Naive B cell (primary cell): ENCODE results near the gene EDIL3. TPM values are rescaled to one million over a fixed set of nuclear protein-coding genes. Genes with fewer than 3 reads are reported as not detected.
"Not testable (repeated sequence)": the region's sequence is repeated elsewhere in the genome, so short reads cannot be mapped to it uniquely, and the experiment has no call there.

Experiments
- ATAC-seq, 2 donors: fragments of 150-1000 bp; cut with Tn5 transposase; 2 replicates each; pipeline ENCODE4 v1.10.0; 2021; ENCODE audit warnings: low read depth in 2 of 2, mild to moderate bottlenecking in 2 of 2, moderate library complexity in 2 of 2
- DNase-seq: peaks from one replicate; pipeline ENCODE4 v3.0.0; 2022
- H3K27ac Mint-ChIP-seq, 6 donors: one replicate each; pipeline ENCODE4 v1.8.0; 2020 to 2022; ENCODE audit warnings: mild to moderate bottlenecking in 6 of 6, mixed read lengths in 6 of 6, moderate library complexity in 5 of 6, inconsistent platforms in 2 of 6
- H3K27me3 Mint-ChIP-seq, 3 donors: one replicate each; pipeline ENCODE4 v1.8.0; 2021 to 2022; ENCODE audit warnings: mixed read lengths in 3 of 3, mild to moderate bottlenecking in 1 of 3
- H3K36me3 Mint-ChIP-seq, 2 donors: one replicate each; pipeline ENCODE4 v1.8.0; 2020 to 2022; ENCODE audit warnings: mixed read lengths in 2 of 2, inconsistent platforms in 1 of 2, mild to moderate bottlenecking in 1 of 2
- H3K4me1 Mint-ChIP-seq, 3 donors: one replicate each; pipeline ENCODE4 v1.8.0; 2020 to 2022; ENCODE audit warnings: mixed read lengths in 3 of 3, inconsistent platforms in 1 of 3, mild to moderate bottlenecking in 1 of 3, moderate library complexity in 1 of 3
- H3K4me3 Mint-ChIP-seq, 8 donors: one replicate each; pipeline ENCODE4 v1.8.0; 2020 to 2022; ENCODE audit warnings: mild to moderate bottlenecking in 8 of 8, mixed read lengths in 8 of 8, moderate library complexity in 8 of 8, inconsistent platforms in 2 of 8
- H3K9me3 Mint-ChIP-seq, 7 donors: one replicate each; pipeline ENCODE4 v1.8.0; 2020 to 2022; ENCODE audit warnings: mixed read lengths in 7 of 7, mild to moderate bottlenecking in 5 of 7, inconsistent platforms in 2 of 7, moderate library complexity in 1 of 7
- polyA plus RNA-seq, 6 donors: library from polyadenylated mRNA; unstranded; fragments of 300-500 nt; fragmentation: Illumina TruSeq; gene quantifications; one replicate each; pipeline ENCODE4 v1.2.3, GENCODE V29; 2021; ENCODE audit warnings: low read depth in 6 of 6

The EDIL3 gene
- polyA plus RNA-seq, 6 donors from 2014 or later = not detected

DNA sequence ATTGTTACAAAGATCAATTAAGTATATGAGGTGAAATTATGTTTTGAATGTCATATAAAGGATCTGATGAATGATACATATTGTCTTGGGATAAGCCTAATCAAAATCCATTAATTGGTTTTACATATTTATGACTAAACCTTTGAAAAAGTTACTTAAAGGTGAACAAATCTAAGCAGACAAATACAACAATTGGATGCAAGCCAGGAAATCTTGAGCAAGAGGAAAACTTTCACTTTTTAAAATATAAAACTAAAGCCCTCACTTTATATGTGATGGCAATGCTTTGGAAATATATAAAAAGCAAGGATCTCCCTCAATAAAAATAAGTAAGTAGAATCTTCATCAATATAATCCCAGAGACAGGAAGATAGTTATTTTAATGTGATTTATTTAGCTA is 80.1 kb downstream of the EDIL3 start:
- ATAC-seq (no peak), DNase-seq (no peak)
- Mint-ChIP-seq H3K36me3 (no peaks in the 10 kb centered on the region), H3K27me3 (no peaks in the 10 kb centered on the region), H3K4me3 (no peak overlapping the region), H3K9me3 (peaks cover 0 to 7% (median 0%) of the 10 kb centered on the region in 7 donors), H3K4me1 (no peaks in the 10 kb centered on the region), H3K27ac (no peak overlapping the region)

DNA sequence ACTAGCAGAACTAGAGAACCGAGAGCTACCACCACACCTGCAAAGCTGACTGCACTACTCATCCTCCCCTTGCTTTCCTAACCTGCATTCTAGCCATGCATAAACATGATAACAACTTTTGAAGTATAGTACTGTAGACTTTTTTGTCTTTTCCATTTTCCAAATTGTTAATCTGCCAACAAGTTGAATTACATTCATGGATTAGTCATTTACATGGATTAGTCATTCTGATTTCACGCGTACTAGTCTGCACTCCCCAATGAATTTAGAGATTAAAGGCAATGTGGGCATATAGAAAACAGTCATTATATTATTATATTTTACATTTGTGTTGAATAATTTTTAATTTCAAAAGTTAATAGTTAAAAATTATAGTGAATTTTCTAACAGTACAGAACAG is 81.4 kb downstream of the EDIL3 start:
- H3K36me3 Mint-ChIP-seq = no peaks in the 10 kb centered on the region
- H3K9me3 Mint-ChIP-seq = peaks cover 0 to 11% (median 0%) of the 10 kb centered on the region in 7 donors
- DNase-seq (no peak), ATAC-seq (no peak)
- H3K4me1 Mint-ChIP-seq = no peaks in the 10 kb centered on the region
- H3K4me3 Mint-ChIP-seq = no peak overlapping the region
- no peaks in the 10 kb centered on the region for H3K27me3 Mint-ChIP-seq
- H3K27ac Mint-ChIP-seq = no peak overlapping the region

DNA sequence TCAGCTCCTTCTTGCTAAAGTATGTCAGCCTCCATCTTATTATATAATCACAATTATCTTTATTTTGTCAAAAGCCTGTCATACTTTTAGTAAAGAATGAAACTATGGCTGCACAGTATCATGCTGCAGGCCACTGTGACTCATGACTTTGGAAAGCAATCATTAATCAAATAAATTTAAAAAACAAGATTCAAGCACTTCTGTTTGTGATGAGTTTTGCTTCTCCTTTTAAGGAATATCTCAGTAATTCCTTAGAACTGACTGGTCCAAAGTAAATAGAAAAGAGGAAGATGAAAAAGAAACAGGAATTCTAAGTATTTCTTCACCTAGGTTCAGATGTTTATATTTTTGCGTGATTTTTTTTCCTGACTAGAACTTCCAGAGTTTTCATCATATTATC is 83.1 kb downstream of the EDIL3 start:
- no peaks in the 10 kb centered on the region for H3K36me3 Mint-ChIP-seq

DNA sequence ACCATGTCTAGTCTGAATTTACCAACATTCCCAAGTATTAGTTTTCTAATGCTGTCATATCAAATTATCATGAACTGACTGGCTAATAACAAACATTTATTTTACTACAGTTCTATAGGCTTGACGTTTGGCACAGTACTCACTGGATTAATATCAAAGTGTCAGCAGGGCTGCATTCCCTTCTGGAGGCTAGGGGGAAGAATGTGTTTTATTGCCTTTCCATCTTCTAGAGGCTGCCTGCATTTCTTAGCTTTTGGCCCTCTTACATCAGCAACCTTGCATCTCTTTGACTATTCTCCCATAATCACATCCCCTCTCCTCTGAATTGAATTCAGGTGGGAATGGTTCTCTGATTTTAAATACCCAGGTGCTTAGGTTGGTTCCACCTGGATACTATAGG is 84.7 kb downstream of the EDIL3 start:
- H3K4me3 Mint-ChIP-seq = no peak overlapping the region
- no peaks in the 10 kb centered on the region for H3K27me3 Mint-ChIP-seq
- no peak overlapping the region for H3K27ac Mint-ChIP-seq
- H3K9me3 Mint-ChIP-seq = peaks cover 0 to 7% (median 3%) of the 10 kb centered on the region in 7 donors
- H3K36me3 Mint-ChIP-seq = no peaks in the 10 kb centered on the region
- no peaks in the 10 kb centered on the region for H3K4me1 Mint-ChIP-seq
- DNase-seq = no peak
- ATAC-seq = no peak

More for the DNA sequence above, 83.1 kb downstream of the EDIL3 start:
- H3K4me3 Mint-ChIP-seq = no peak overlapping the region
- no peak overlapping the region for H3K27ac Mint-ChIP-seq
- H3K9me3 Mint-ChIP-seq = peaks cover 0 to 7% (median 3%) of the 10 kb centered on the region in 7 donors
- ATAC-seq = no peak
- DNase-seq = no peak
- no peaks in the 10 kb centered on the region for H3K4me1 Mint-ChIP-seq
- H3K27me3 Mint-ChIP-seq = no peaks in the 10 kb centered on the region

DNA sequence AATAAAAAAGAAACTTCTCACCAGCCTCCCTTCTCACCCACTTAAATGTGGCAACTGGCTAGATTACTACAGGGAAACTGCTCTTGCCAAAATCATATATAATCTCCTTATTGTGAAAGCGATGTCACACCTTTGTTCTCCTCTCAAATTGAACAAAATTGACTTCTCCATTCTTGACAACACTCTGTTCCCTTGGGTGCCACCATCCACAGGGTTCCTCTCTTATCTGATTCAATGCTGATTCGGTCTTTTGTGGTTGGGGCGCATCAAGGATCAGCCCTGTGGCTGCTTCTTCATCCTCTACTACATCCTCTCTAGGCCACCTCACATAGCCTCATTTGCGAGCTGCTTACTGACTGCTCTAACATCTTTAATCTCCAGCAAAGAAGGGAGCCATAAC is 86.1 kb downstream of the EDIL3 start:
- Mint-ChIP-seq H3K4me1 (no peaks in the 10 kb centered on the region), H3K36me3 (no peaks in the 10 kb centered on the region), H3K27me3 (no peaks in the 10 kb centered on the region), H3K4me3 (no peak overlapping the region), H3K27ac (no peak overlapping the region), H3K9me3 (peaks cover 0 to 7% (median 3%) of the 10 kb centered on the region in 7 donors)
- DNase-seq (no peak), ATAC-seq (no peak)

DNA sequence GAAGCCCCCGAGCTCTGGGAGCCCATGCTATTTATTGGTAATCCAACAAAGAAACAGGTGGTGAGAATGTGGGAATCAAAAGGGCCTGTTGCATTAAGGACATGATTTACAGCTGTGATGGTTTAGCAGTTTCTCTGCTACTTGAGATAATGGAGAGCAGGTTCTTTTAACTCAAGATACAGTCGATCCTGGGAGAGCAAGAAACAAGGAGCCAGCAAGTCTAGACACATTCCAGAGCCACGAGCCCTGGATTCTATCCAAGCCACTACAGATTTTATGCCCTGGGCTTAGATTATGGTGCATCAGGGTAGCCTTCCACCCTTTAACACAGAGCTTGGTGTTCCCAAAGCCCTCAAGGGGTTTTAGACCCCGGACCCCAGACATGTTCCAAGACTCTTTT is 87.0 kb downstream of the EDIL3 start:
- not testable (repeated sequence) for H3K27ac Mint-ChIP-seq, H3K4me3 Mint-ChIP-seq, H3K4me1 Mint-ChIP-seq, H3K27me3 Mint-ChIP-seq, DNase-seq, H3K9me3 Mint-ChIP-seq, H3K36me3 Mint-ChIP-seq, ATAC-seq

DNA sequence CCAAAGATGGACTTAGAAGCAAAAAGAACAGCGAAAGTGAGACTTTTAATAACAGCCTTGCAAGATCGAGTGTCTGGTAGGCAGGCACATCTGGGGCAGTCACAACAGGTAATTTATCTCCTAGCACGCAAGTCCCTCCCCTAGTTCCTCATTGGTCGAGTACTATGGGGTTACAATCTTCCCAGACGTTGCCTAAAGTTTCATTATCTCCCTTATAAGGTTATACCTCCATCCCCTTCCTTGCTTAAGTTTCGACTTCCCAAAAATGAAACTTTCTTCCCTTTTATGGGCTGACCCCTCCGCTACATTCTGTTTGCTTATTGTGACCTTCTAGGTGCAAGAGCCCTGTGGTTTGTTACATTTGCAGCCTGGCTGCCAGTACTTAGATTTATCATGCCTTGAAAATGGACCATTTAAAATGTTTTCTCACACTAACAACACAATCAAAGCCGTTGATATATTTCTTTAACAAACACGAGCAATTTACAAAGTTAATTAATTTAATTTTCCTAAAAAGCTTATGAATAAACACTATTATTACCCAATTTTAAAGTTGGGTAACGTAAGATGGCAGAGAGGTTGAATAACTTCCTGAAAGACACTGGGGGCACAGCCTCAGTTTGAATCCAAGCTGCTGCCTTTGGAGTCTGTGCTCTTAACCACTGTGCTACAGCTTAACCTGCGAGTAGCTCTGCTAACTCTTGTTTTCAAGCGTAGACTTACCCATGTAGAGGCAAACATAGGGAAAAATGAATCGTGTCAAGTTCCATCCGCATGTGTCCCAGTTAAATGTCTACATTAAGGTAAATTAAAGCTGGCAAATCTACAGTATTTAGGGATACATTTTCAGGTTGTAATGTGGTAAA is 91.7 kb downstream of the EDIL3 start:
- Mint-ChIP-seq H3K9me3 (peaks cover 0 to 7% (median 4%) of the 10 kb centered on the region in 7 donors), H3K27ac (no peak overlapping the region), H3K27me3 (no peaks in the 10 kb centered on the region), H3K36me3 (no peaks in the 10 kb centered on the region), H3K4me3 (no peak overlapping the region), H3K4me1 (no peaks in the 10 kb centered on the region)
- DNase-seq = no peak
- no peak for ATAC-seq

DNA sequence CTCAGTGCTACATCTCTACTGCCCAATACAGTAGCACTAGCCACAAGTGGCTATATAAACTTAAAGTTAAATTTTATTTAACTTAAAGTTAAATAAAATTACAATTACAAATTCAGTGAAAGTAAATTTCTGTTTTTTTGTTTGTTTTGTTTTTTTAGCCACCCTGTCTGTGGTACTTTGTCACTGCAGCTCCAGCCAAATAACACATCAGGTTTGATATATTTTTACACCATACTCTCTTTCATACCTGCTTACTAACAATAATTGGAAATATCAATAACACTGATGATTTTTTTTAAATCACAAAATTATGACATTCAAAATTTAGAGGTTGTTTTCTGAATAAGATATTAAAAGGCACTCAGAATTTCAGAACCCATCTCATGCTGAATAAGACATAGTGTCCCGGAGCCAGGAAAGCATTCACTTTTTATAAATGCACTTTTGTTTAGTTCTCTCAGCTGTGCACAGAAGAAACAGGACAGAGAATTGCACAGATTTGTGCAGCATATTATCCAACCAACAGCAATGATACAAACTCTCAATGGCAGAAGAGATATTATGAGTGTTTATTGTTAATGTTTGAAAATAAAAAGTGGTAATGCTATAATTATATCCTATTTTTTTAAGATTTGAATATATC is 92.6 kb downstream of the EDIL3 start:
- Mint-ChIP-seq H3K4me3 (no peak overlapping the region), H3K9me3 (peaks cover 0 to 6% (median 0%) of the 10 kb centered on the region in 7 donors), H3K4me1 (no peaks in the 10 kb centered on the region), H3K27ac (no peak overlapping the region), H3K27me3 (no peaks in the 10 kb centered on the region), H3K36me3 (no peaks in the 10 kb centered on the region)
- no peak for ATAC-seq
- DNase-seq = no peak

DNA sequence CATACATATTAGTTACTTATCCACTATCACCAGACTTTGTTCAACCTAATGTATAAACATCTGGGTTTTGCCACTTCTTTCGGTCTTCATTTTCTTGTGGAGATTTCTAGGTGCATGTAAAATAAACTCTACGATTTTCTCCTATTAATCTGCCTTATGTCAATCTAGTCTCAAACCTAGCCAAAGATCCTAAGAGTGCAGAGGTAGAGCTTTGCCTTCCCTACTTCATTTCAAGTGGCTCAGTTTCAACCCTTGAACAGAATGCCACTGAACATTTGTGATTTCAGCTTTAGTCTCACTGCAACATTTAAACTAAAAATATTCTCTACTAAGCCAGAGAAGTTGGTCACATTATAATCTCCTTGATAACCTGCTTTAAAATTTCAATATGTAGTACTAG is 94.0 kb downstream of the EDIL3 start:
- no peak for ATAC-seq
- no peak for DNase-seq
- H3K36me3 Mint-ChIP-seq = no peaks in the 10 kb centered on the region
- no peak overlapping the region for H3K4me3 Mint-ChIP-seq
- H3K27ac Mint-ChIP-seq = no peak overlapping the region
- H3K27me3 Mint-ChIP-seq = no peaks in the 10 kb centered on the region
- peaks cover 0 to 6% (median 0%) of the 10 kb centered on the region in 7 donors for H3K9me3 Mint-ChIP-seq
- H3K4me1 Mint-ChIP-seq = no peaks in the 10 kb centered on the region

DNA sequence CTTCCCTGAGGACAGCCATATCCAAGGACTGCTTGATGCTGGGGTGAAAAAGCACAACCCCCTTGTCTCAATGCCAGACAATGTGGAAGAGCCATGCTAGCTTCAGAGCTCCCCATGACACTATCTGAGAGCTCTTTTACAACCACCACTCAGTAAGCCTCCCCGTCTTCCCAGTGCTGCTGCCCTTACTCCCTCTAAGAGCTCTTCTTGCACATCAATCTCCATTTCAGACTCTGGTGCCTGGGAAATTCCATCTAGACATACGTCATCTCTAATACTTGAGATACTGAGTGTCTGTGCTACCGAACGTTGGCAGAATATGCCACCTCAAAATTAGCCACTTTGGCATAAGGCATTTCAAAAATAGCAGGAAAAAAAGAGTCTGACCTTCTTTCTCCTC is 94.5 kb downstream of the EDIL3 start:
- Mint-ChIP-seq H3K27ac (no peak overlapping the region), H3K27me3 (no peaks in the 10 kb centered on the region), H3K4me3 (no peak overlapping the region), H3K9me3 (peaks cover 0 to 6% (median 0%) of the 10 kb centered on the region in 7 donors), H3K4me1 (no peaks in the 10 kb centered on the region), H3K36me3 (no peaks in the 10 kb centered on the region)
- DNase-seq (no peak), ATAC-seq (no peak)

DNA sequence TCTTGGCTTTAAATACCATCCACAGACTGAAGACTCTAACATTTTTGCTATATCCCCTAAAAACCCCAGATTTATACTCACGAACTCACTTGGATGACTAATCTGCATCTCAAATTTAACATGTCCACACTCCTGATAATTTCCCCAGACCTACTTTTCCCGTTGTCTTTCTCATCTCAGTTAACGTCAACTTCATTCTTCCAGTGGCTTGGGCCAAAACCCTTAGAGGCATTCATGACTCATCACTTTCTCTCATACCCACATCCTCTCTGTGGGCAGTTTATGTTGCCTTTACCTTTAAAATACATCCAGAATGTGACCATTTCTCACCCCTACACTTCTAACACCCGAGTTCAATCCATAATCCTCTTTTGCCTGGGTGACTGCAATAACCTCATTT is 96.7 kb downstream of the EDIL3 start:
- Mint-ChIP-seq H3K27ac (no peak overlapping the region), H3K27me3 (no peaks in the 10 kb centered on the region), H3K9me3 (peaks cover 0 to 6% (median 0%) of the 10 kb centered on the region in 7 donors), H3K4me3 (no peak overlapping the region), H3K36me3 (no peaks in the 10 kb centered on the region), H3K4me1 (no peaks in the 10 kb centered on the region)
- DNase-seq (no peak), ATAC-seq (no peak)

DNA sequence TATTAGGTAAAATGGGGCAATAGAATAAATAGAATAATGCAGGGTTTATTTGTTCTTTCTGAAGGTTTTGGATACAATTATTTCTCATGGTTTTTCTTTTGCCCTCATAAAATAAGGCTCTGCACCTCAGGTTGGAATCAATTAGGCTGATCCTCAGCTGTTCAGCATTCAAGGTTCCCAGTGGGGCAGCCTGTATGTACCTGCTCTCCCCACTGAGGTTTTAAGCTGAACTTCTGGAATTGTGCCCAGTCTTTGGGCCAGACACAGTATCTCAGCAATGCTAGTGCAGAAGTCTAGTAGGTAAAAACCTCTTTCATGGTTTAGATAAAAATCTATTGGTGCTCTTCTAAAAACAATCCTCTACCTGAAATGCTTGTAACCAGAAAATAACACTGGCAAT is 98.0 kb downstream of the EDIL3 start:
- Mint-ChIP-seq H3K4me1 (no peaks in the 10 kb centered on the region), H3K36me3 (no peaks in the 10 kb centered on the region), H3K27me3 (no peaks in the 10 kb centered on the region), H3K4me3 (no peak overlapping the region), H3K9me3 (peaks cover 0 to 6% (median 0%) of the 10 kb centered on the region in 7 donors), H3K27ac (no peak overlapping the region)
- DNase-seq = no peak
- no peak for ATAC-seq

DNA sequence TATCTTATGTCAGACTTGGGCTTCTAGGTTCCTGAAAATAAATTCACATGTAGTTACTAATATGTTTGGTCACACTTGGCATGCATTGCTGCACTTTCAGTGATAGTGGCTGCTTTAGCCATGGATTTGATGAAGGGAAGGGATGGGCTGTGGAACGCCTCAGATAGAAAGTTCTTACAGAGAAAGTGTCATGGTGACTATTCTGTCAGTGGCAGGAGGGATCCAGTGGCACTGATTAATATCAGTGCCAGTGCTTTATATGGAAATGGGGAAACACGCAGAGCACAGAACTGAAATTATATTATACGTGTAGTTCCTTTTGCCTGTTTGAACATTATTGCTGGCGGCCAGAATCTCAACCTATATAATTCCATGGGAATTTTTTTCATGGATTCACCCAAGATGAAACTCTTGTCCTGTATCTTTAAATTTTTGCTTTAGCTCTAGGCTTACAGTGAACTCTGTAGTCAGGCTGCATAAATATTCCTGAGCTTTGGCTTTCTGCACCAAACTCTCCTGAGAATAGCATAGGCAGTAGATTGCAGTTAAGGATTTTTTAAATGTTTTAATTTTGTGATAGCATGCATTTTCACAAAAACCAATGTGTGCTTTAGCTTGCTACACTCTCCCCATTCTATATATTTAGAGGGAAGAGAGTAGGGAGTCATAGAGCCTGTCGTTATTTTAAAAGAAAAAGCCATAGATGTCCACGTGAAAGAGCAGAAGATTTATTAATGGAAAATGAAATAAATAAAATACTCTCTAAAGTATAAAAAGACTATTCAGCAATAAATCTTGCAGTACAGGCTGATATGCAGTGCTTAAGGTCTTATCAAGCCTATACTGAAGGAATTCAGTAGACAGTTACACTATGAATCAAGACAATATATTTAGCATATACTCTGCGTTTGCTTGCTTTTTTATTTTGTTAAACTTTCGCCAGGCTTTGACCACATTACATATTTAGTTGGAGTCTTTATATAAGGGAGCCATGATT is 98.7 kb downstream of the EDIL3 start:
- Mint-ChIP-seq H3K4me1 (no peaks in the 10 kb centered on the region), H3K36me3 (no peaks in the 10 kb centered on the region), H3K27me3 (no peaks in the 10 kb centered on the region), H3K9me3 (peaks cover 0 to 6% (median 0%) of the 10 kb centered on the region in 7 donors), H3K27ac (no peak overlapping the region), H3K4me3 (no peak overlapping the region)
- DNase-seq (no peak), ATAC-seq (no peak)
